ENCODE measurements around the gene HBA1. TPM values are rescaled to one million over a fixed set of nuclear protein-coding genes. Genes with fewer than 3 reads are reported as not detected.
"Not testable (repeated sequence)": the region's sequence is repeated elsewhere in the genome, so short reads cannot be mapped to it uniquely, and the experiment has no call there.

The HBA1 gene
- total RNA-seq, 2 experiments from 2014 or later, result not detected

GRCh38 chr16:203246-203645 is 26.8 kb downstream of the HBA1 start:
- Mint-ChIP-seq H3K9me3 (no peaks in the 10 kb centered on the region), H3K27ac (no peak overlapping the region), H3K36me3 (ENCODE audit: low read depth) (peaks cover 88% of the 10 kb centered on the region), H3K27me3 (no peaks in the 10 kb centered on the region), H3K4me3 (no peak overlapping the region), H3K4me1 (ENCODE audit: low read depth) (no peaks in the 10 kb centered on the region)
- H3K36me3 ChIP-seq (ENCODE audit: insufficient read depth, low read length), result peaks cover 73% of the 10 kb centered on the region
- no peaks in the 10 kb centered on the region for H3K27me3 ChIP-seq (ENCODE audit: control insufficient read depth in 1 of 2, insufficient read depth in 2 of 2, low read length in 2 of 2)
- DNase-seq (no peak), ATAC-seq (ENCODE audit: poor library complexity) (no peak)
- TF ChIP-seq CTCF (IDR thresholded peaks at IDR 0.05), result no peak
- CTCF ChIA-PET, result no interaction called here
- H3K4me1 ChIP-seq (ENCODE audit: insufficient read depth, low read length), result no peaks in the 10 kb centered on the region
- no peak overlapping the region for H3K4me3 ChIP-seq (ENCODE audit: low read length)
- H3K27ac ChIP-seq (ENCODE audit: low read depth in 1 of 2, low read length in 2 of 2), result no peak overlapping the region
- no peaks in the 10 kb centered on the region for H3K9me3 ChIP-seq (ENCODE audit: control insufficient read depth in 1 of 2, insufficient read depth in 1 of 2, low read length in 2 of 2)
- intact Hi-C loops (cut with DNase I, micrococcal nuclease), result no loop called here
- POLR2A ChIA-PET, result no interaction called here

GRCh38 chr16:204046-204445 is 27.6 kb downstream of the HBA1 start:
- H3K27me3 Mint-ChIP-seq; H3K27ac ChIP-seq (ENCODE audit: low read depth in 1 of 2, low read length in 2 of 2); ATAC-seq (ENCODE audit: poor library complexity); POLR2A ChIA-PET; H3K27ac Mint-ChIP-seq; H3K9me3 Mint-ChIP-seq; intact Hi-C loops (cut with DNase I, micrococcal nuclease); DNase-seq; H3K4me1 Mint-ChIP-seq (ENCODE audit: low read depth); CTCF ChIA-PET; H3K27me3 ChIP-seq (ENCODE audit: control insufficient read depth in 1 of 2, insufficient read depth in 2 of 2, low read length in 2 of 2); H3K4me3 Mint-ChIP-seq; H3K4me1 ChIP-seq (ENCODE audit: insufficient read depth, low read length); H3K4me3 ChIP-seq (ENCODE audit: low read length); H3K9me3 ChIP-seq (ENCODE audit: control insufficient read depth in 1 of 2, insufficient read depth in 1 of 2, low read length in 2 of 2): not testable (repeated sequence)
- peaks cover 88% of the 10 kb centered on the region for H3K36me3 Mint-ChIP-seq (ENCODE audit: low read depth)
- H3K36me3 ChIP-seq (ENCODE audit: insufficient read depth, low read length), result peaks cover 73% of the 10 kb centered on the region

- POLR2A ChIA-PET, result interaction anchor here (0.6 kb wide), 1 partner anchor 1148 kb away, joined by 3 read pairs; no protein-coding TSS in a partner anchor
- H3K9me3 Mint-ChIP-seq; intact Hi-C loops (cut with DNase I, micrococcal nuclease); H3K9me3 ChIP-seq (ENCODE audit: control insufficient read depth in 1 of 2, insufficient read depth in 1 of 2, low read length in 2 of 2); H3K27ac Mint-ChIP-seq; H3K27me3 ChIP-seq (ENCODE audit: control insufficient read depth in 1 of 2, insufficient read depth in 2 of 2, low read length in 2 of 2); H3K27ac ChIP-seq (ENCODE audit: low read depth in 1 of 2, low read length in 2 of 2); ATAC-seq (ENCODE audit: poor library complexity); H3K4me3 ChIP-seq (ENCODE audit: low read length); H3K4me1 Mint-ChIP-seq (ENCODE audit: low read depth); CTCF ChIA-PET; DNase-seq; H3K4me3 Mint-ChIP-seq; H3K4me1 ChIP-seq (ENCODE audit: insufficient read depth, low read length); H3K27me3 Mint-ChIP-seq: not testable (repeated sequence)
- peaks cover 83% of the 10 kb centered on the region for H3K36me3 Mint-ChIP-seq (ENCODE audit: low read depth)
- H3K36me3 ChIP-seq (ENCODE audit: insufficient read depth, low read length), result peaks cover 81% of the 10 kb centered on the region
Measured at GRCh38 chr16:209359-209758, 32.9 kb downstream of the HBA1 start.

- DNase-seq; H3K9me3 ChIP-seq (ENCODE audit: control insufficient read depth in 1 of 2, insufficient read depth in 1 of 2, low read length in 2 of 2); POLR2A ChIA-PET; H3K27ac ChIP-seq (ENCODE audit: low read depth in 1 of 2, low read length in 2 of 2); H3K9me3 Mint-ChIP-seq; ATAC-seq (ENCODE audit: poor library complexity); H3K4me3 ChIP-seq (ENCODE audit: low read length); H3K27ac Mint-ChIP-seq; H3K4me1 Mint-ChIP-seq (ENCODE audit: low read depth); H3K27me3 ChIP-seq (ENCODE audit: control insufficient read depth in 1 of 2, insufficient read depth in 2 of 2, low read length in 2 of 2); H3K4me3 Mint-ChIP-seq; intact Hi-C loops (cut with DNase I, micrococcal nuclease); H3K4me1 ChIP-seq (ENCODE audit: insufficient read depth, low read length); H3K27me3 Mint-ChIP-seq: not testable (repeated sequence)
- peaks cover 74% of the 10 kb centered on the region for H3K36me3 Mint-ChIP-seq (ENCODE audit: low read depth)
- H3K36me3 ChIP-seq (ENCODE audit: insufficient read depth, low read length), result peaks cover 75% of the 10 kb centered on the region
- CTCF ChIA-PET, result interaction anchor here (1.1 kb wide), 1 partner anchor 18 kb away, joined by 3 read pairs; no protein-coding TSS in a partner anchor
Measured at GRCh38 chr16:211631-212180, 35.2 kb downstream of the HBA1 start.
